ENCODE results near the gene TKT.
A peak's percentile ranks its signal among the peaks of the same experiment; 100 is the strongest.

TKT gene

DNA sequence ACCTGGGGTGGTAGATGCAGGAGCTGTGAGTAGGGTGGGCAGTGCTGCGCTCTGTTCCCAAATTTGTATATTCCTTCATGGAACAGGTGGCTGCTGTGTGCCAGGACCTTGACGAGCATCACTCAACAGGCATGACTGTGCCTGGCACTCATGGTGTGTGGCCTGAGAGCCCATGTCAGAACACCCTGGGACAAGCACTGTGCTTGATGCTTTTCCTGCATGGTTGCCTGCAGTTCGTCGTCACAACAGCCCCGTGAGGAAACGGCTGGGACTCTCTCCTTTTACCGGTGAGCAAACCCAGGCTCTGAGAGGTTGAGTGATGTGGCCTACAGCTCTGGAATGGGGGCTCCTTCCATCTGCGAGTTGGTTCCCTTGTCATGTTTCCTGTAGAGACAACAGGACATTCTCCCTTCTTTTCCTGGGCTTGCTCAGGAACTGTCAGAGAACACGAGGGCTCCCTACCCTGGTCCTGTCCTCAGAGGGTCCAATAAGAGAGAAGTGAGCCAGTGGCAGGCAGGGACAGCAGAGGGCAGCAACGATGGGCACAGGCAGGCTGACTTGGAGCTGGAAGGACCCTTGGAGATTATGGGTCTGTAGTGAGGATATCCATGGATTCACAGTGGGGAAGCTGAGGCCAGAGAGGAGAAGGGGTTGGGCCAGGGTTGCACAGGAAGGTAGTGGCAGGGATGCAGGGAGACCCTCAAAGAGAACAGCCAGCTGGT lies 57.4 kb downstream of the TKT start:
- DNase-seq (ENCODE audit: low read depth in 3 of 3), result no peak

DNA sequence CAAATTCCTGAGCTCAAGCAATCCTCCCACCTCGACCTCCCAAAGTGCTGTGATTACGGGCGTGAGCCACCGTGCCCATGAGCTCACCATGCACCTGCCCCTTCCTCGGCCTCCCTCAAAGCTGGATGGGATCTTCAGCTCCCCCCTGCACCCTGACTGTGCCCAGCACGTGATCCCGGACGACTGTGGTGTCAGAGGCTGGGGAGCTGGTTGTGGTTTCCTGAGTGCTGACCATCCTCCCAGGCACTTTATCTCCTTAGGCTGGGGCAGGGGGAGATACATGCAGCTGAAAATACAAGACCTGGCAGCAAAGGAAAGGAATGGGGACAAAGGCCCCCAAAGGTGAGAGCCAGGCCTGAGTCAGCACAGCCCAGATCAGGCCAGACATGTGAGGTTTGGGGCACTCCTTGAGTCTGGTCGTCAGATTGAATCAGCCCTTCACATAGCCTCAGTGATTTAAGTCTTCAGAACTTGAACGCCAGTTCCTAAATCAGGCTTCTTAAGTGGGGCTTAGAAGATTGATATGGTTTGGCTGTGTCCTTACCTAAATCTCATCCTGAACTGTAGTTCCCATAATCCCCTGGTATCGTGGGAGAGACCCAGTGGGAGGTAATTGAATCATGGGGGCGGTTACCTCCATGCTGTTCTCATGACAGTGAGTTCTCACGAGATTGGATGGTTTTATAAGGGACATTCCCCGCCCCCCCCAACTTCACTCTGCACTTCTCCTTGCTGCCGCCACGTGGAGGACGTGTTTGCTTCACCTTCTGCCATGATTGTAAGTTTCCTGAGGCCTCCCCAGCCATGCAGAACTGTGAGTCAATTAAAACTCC lies 59.0 kb downstream of the TKT start:
- DNase-seq (ENCODE audit: low read depth in 3 of 3), result peak; percentile 17 to 52 (median 40)

- DNase-seq (ENCODE audit: low read depth in 3 of 3), result peak in 2 of 3 donors; percentile 38 to 58
Observed at GRCh38 chr3:53195602-53196574, 59.9 kb downstream of the TKT start.

DNA sequence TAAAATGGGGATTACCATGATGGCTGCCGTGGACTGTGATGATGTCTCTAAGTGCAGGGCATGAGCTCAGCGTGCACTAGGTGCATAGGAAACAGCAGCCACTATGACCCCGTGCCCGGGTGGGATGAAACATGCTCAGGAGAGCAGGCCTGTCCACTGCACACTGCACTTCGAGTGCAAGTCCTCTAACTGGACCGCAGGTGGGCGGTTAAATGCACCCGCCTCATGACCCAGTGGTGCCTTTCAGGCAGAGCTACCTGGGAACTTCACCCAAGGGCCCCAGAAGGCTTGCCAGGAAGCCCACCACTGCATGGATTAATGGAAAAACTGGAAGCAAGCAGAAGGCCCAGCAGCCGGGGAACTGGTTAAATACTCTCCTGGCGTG lies 60.8 kb downstream of the TKT start:
- no peak for DNase-seq (ENCODE audit: low read depth in 3 of 3)

DNA sequence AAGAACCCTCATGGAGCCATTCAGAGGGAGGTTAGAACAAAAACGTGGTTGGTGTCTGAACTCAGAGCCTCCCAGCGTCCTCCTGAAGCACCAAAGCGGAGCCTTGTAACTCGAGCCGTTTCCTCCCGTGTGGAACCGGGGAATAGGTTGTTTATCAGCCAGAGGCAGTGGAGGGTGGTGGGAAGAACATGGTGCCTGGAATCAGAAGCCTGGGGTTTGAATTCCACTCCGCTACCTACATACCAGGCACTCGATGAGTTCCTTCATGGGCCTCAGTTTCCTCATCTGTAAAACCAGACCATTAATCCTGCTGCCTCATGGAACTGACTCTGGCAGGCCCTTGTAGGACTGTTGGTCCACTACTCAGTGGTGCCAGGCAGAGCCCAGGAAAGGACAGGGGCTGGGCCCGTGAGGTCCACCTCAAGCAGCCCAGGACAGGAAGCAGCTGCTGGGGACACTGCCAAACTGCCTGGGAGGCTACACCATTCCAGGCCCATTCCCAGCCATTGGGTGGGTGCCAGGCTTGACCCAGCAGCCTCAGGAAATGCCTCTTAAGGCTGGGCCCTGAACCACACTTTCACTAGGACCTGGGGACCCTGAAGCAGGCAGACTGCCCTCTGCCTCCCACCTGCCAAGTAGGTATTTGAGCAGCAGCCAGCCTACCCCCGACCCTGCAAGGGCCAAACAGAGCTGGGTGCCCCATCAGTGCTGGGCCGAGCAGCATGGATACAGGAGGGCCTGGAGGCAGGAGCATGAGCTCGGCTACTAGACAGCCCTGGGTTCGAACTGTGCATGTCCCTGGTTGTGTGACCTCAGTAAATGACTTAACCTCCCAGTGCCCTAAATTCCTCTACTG lies 61.4 kb downstream of the TKT start:
- no peak for DNase-seq (ENCODE audit: low read depth in 3 of 3)

DNA sequence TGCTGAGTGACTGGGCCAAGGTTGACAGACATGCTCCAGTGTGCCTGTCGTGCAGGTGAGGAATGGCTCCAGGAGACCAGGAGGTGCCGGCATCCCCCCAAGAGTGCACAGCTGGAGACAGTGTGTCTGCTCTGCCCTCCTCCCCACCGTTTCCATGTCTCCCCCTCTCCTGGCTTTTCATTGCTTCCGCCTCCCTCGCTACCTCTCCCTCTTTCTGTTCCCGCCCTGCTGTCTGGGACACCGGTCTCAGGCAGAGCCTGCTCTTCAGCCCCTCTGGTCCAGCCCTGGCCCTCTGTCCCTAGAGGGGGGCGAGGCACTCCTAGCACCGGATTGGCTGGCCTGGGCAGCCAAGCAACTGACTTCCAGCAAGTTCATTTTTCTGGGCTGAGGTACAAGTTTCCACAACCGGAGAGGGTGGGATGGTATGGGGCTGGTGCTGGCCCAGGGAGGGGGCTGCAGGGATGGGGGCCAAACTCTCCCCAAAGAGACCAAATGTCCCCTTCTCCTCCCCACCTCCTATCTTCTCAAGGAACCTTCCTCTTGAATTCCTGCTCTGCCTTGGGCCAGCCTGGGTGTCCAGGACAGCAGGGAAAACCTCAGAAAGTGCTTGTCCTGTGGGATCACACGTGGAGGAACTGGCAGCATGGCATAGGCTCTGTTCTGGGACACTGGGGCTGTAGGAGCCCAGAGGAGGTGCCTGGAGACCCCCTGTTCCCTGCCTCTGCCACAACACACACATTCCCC lies 62.2 kb downstream of the TKT start:
- no peak for DNase-seq (ENCODE audit: low read depth in 3 of 3)

GRCh38 chr3:53192608-53193007 lies 63.2 kb downstream of the TKT start:
- no peak for DNase-seq (ENCODE audit: low read depth in 3 of 3)

DNA sequence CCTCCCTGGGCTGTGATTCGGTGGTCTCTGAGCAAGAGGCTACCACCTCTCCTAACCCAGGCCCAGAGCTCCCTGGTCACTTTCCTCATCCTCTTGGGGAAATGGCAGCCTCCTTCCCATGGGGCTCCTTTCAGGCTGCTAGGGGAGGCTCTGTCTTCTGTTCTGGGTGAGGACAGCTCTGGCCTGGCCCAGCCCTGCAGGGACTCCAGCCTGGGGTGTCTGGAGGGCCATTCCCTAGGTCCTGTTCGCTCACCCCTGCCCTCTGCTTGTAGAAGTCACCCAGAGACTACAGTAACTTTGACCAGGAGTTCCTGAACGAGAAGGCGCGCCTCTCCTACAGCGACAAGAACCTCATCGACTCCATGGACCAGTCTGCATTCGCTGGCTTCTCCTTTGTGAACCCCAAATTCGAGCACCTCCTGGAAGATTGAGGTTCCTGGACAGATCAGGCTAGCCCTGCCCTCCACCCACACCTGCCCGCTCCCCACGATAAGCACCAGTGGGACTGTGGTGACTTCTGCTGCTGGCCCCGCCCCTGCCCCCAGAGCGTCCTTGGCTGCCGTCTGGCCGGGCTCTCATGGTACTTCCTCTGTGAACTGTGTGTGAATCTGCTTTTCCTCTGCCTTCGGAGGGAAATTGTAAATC lies 63.9 kb downstream of the TKT start:
- DNase-seq (ENCODE audit: low read depth in 3 of 3), result no peak

DNA sequence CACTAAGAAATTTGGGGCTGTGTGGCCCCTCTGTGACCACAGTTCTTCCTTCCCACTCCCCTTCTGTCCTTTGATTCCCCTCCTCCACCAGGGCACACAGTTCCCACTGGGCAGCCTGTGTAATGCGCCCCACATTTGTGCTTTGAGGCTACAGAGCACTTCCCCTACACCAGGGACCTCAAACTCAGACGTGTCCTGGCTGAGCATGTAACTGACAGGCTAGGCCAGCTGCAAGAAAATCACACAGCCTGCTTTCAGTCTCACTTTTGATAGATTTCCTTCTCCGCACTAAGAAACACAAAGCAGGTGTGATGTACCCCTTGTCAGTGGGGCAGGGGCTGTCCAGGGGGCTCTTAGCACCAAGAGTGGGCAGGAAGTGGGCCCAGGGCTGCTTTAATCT lies 65.2 kb downstream of the TKT start:
- DNase-seq (ENCODE audit: low read depth in 3 of 3), result no peak

DNA sequence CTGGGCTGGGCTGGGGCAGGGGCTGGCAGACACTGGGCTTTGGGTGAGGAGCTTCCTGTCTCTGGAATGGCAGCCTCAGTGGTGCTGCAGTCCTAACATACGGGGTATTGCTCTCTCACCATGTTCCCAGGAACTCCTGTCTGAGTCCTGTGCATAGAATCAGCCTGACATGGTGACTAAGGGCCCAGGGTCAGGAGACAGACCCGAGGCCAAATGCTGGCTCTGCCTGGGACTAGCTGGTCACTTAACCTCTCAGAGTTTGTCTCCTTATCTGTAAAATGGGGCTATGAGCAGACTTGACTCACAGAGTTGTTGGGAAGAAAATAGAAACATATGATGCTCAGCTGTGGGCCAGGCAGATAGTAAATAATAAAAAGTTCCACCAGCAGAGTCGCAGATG lies 66.5 kb downstream of the TKT start:
- no peak for DNase-seq (ENCODE audit: low read depth in 3 of 3)

DNA sequence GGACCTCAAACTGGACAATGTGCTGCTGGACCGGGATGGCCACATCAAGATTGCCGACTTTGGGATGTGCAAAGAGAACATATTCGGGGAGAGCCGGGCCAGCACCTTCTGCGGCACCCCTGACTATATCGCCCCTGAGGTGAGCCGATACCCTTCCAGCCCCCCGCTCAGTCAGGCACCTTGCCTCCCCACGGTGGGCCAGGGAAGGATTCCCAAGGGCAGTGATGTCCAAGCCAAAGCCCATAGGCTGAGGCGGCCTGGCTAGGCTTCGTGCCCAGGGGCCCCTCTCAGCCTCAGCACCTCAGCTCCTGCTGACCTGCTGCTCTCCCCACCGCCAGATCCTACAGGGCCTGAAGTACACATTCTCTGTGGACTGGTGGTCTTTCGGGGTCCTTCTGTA lies 67.1 kb downstream of the TKT start:
- DNase-seq (ENCODE audit: low read depth in 3 of 3), result no peak

DNA sequence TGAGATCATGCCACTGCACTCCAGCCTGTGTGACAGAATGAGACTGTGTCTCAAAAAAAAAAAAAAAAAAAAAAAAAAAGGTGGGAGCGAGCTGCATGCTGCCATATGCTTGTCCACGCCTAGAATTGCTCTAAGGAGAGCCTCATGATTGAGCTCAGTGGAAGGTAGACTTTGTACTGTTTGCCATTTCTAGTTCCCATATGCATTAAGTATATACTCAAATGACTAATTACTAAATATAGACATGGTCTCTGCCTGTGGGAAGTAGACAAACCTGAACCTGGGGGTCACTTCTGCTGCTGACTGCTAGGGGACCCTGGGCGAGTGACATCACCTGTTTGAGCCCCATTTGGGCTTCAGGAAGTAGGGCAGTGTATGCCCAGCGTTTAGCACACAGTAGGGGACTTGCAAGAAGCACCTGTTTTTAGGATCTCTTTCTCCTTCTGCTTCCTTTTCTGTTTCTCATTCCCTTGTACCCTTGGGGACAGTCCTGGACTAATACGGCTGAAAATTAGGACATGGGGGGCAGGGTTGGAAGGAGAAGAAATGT lies 67.6 kb downstream of the TKT start:
- no peak for DNase-seq (ENCODE audit: low read depth in 3 of 3)

- no peak for DNase-seq (ENCODE audit: low read depth in 3 of 3)
Observed at GRCh38 chr3:53187430-53187829, 68.4 kb downstream of the TKT start.

DNA sequence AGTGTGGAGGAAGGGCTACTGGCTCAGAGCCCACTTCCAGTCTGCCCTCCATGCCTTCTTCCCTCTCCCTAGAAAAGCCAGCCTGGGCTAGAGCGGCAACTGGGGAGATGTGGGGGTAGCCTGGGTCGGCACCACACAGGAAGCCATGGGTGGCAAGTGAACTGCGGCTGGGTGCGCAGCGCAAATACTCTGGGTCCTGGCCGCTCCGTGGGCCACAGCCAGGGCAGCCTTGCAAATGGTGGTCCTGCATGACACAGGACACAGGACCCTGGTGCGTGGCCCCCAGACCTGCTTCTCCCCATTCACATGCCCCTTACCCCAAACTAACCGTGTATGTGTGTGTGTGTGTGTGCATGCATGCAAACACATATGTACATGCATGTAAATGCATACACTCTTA lies 69.1 kb downstream of the TKT start:
- DNase-seq (ENCODE audit: low read depth in 3 of 3), result no peak

GRCh38 chr3:53185761-53186465 lies 69.9 kb downstream of the TKT start:
- DNase-seq (ENCODE audit: low read depth in 3 of 3), result no peak

- DNase-seq (ENCODE audit: low read depth in 3 of 3), result no peak
Observed at GRCh38 chr3:53184701-53185100, 71.1 kb downstream of the TKT start.

GRCh38 chr3:53183514-53183913 lies 72.3 kb downstream of the TKT start:
- no peak for DNase-seq (ENCODE audit: low read depth in 3 of 3)

- no peak for DNase-seq (ENCODE audit: low read depth in 3 of 3)
Observed at GRCh38 chr3:53182764-53183355, 73.0 kb downstream of the TKT start.

- no peak for DNase-seq (ENCODE audit: low read depth in 3 of 3)
Observed at GRCh38 chr3:53181528-53181927, 74.3 kb downstream of the TKT start.

Measured in stimulated activated CD4-positive, alpha-beta T cell treated with anti-CD3 and anti-CD28 coated beads, TNF-alpha, amount 100 ng/mL, for 48 hours (primary cell).